Measurements from ENCODE around the gene NUP37. TPM values are rescaled to one million over a fixed set of nuclear protein-coding genes. Genes with fewer than 3 reads are reported as not detected.

Gene NUP37
- total and polyA plus RNA-seq, 2 of the 8 experiments (the other 6 are each of a cell fraction or from before 2014, with no cell fraction given): 53.5 to 71.0 TPM

GRCh38 chr12:102096855-102097254 lies 23.1 kb downstream of the NUP37 start (continued):
- TF ChIP-seq CHD7 (IDR thresholded peaks at IDR 0.05; ENCODE audit: insufficient replicate concordance, low read length) (no peak), EZH2 (IDR thresholded peaks at IDR 0.05; ENCODE audit: low read depth, low read length, severe bottlenecking) (no peak), GTF2F1 (IDR thresholded peaks at IDR 0.05; ENCODE audit: borderline replicate concordance, low read depth, low read length) (no peak), POU5F1 (IDR thresholded peaks at IDR 0.05; ENCODE audit: low read depth, low read length) (no peak), SIN3A (conservative IDR thresholded peaks at IDR 0.05 in 1 of 2, IDR thresholded peaks at IDR 0.05 in 1 of 2; ENCODE audit: low read depth in 1 of 2, low read length in 2 of 2) (no peak), BACH1 (IDR thresholded peaks at IDR 0.05; ENCODE audit: low read length) (no peak), TEAD4 (IDR thresholded peaks at IDR 0.05; ENCODE audit: low read depth, low read length) (no peak), KDM1A (IDR thresholded peaks at IDR 0.05; ENCODE audit: borderline replicate concordance, low read length) (no peak), TAF7 (optimal IDR thresholded peaks at IDR 0.05; ENCODE audit: borderline replicate concordance, low read depth, low read length) (no peak), ZNF274 (IDR thresholded peaks at IDR 0.05; ENCODE audit: borderline replicate concordance, extremely low read depth, low read length) (no peak)
